Measurements from ENCODE around the gene LIMA1.

GRCh38 chr12:50198829-50199228, 84.5 kb downstream of the LIMA1 start:
- TF ChIP-seq POLR2A (IDR thresholded peaks at IDR 0.05) (no peak), CTCF (IDR thresholded peaks at IDR 0.05) (no peak)
